GM12878 (cell line): ENCODE results near the gene DNASE1L3. TPM values are rescaled to one million over a fixed set of nuclear protein-coding genes. Genes with fewer than 3 reads are reported as not detected.

Experiments
- ATAC-seq: fragments of 200-7000 bp; cut with Tn5 transposase; 3 replicates; pipeline ENCODE4 v1.9.1; 2020; ENCODE audit warnings: mild to moderate bottlenecking, moderate library complexity
- BruUV-seq: library from RNA; stranded (reverse); fragments of 400-500 nt; replicated peaks from 2 replicates; lab custom pipeline; 2021; lab: Mats Ljungman, UMichigan
- CTCF ChIA-PET: fragments of 300-600 bp; sonication (Branson Sonifier 250); formaldehyde crosslinking; extraction: SDS; loops from one replicate; lab custom pipeline; 2021; ENCODE audit warnings: inconsistent platforms; lab: Yijun Ruan, JAX
- POLR2A ChIA-PET: fragments of 350-600 bp; formaldehyde crosslinking; extraction: SDS; loops from one replicate; lab custom pipeline; 2021; ENCODE audit warnings: inconsistent platforms; lab: Charles Lee
- RAD21 ChIA-PET: fragments of 300-600 bp; sonication (Branson Sonifier 250); formaldehyde crosslinking; loops from one replicate; lab custom pipeline; 2023; ENCODE audit warnings: antibody characterized with exemption; ENCODE audit not compliant: unreplicated experiment; lab: Charles Lee
- SMC1A ChIA-PET: fragments of 300-600 bp; sonication (Branson Sonifier 250); formaldehyde crosslinking; loops from one replicate; lab custom pipeline; 2023; ENCODE audit not compliant: unreplicated experiment, uncharacterized antibody; lab: Charles Lee
- DNase-seq: peaks from one replicate; pipeline ENCODE4 v3.0.0-alpha.2; 2011; ENCODE audit warnings: low read depth, low spot score
- FAIRE-seq: peaks from 3 replicates; lab custom pipeline; 2011; peaks lifted over from hg19 to GRCh38; lab: Jason Lieb, UNC
- H2AFZ ChIP-seq: 2 replicates; pipeline ENCODE4 v1.6.0; 2011; ENCODE audit warnings: low read depth, low read length, control low read depth; ENCODE audit not compliant: control insufficient read depth
- H3K27ac ChIP-seq: 2 replicates; pipeline ENCODE4 v1.5.1; 2011; ENCODE audit warnings: control low read depth; ENCODE audit not compliant: control insufficient read depth, insufficient read depth
- H3K27me3 ChIP-seq, 2 experiments: replicated peaks in 1 of 2; 2 replicates each; pipeline versions ENCODE4 v1.6.0 to v1.6.1; 2011; ENCODE audit warnings: low read length in 1 of 2; ENCODE audit not compliant: control insufficient read depth in 2 of 2, insufficient read depth in 2 of 2
- H3K36me3 ChIP-seq, 2 experiments: 2 replicates each; pipeline ENCODE4 v1.5.1; 2011; ENCODE audit warnings: low read length in 1 of 2; ENCODE audit not compliant: control insufficient read depth in 2 of 2, insufficient read depth in 2 of 2
- H3K4me1 ChIP-seq: 2 replicates; pipeline ENCODE4 v1.6.1; 2011; ENCODE audit warnings: mild to moderate bottlenecking, low read length, moderate library complexity, mixed read lengths; ENCODE audit not compliant: control insufficient read depth, insufficient read depth
- H3K4me2 ChIP-seq: 2 replicates; pipeline ENCODE4 v1.6.0; 2011; ENCODE audit warnings: control low read depth; ENCODE audit not compliant: control insufficient read depth, insufficient read depth
- H3K4me3 ChIP-seq: fragments of 200-600 bp; sonication (generic); 2 replicates; pipeline ENCODE4 v1.5.1; 2016
- H3K79me2 ChIP-seq: 2 replicates; pipeline ENCODE4 v1.6.0; 2011; ENCODE audit warnings: low read length; ENCODE audit not compliant: control insufficient read depth, insufficient read depth
- H3K9ac ChIP-seq: 2 replicates; pipeline ENCODE4 v1.8.0; 2011; ENCODE audit warnings: low read length, control low read depth, mixed read lengths; ENCODE audit not compliant: control insufficient read depth, insufficient read depth
- H3K9me3 ChIP-seq: replicated peaks from 3 replicates; pipeline ENCODE4 v1.5.1; 2011; ENCODE audit warnings: mild to moderate bottlenecking, low read length; ENCODE audit not compliant: control insufficient read depth, insufficient read depth
- H4K20me1 ChIP-seq: 2 replicates; pipeline ENCODE4 v1.6.0; 2011; ENCODE audit not compliant: control insufficient read depth, insufficient read depth
- CHD1 ChIP-seq: IDR thresholded peaks from 2 replicates; pipeline ENCODE4 v1.6.1; 2012; ENCODE audit warnings: low read depth, low read length, improper control_type of control experiment
- FOS ChIP-seq: IDR thresholded peaks from 3 replicates; pipeline ENCODE4 v1.6.1; 2011; ENCODE audit warnings: borderline replicate concordance; ENCODE audit not compliant: insufficient read length; ENCODE audit errors: extremely low read depth
- NFIC ChIP-seq: IDR thresholded peaks from 2 replicates; pipeline ENCODE4 v1.6.1; 2012; ENCODE audit warnings: low read depth, mild to moderate bottlenecking, inconsistent platforms, low read length, moderate library complexity
- NR2F1 ChIP-seq: fragments of 450-650 bp; conservative IDR thresholded peaks from 2 replicates; pipeline ENCODE4 v1.6.1; 2017; ENCODE audit warnings: mild to moderate bottlenecking
- PAX5 ChIP-seq: IDR thresholded peaks from 2 replicates; pipeline ENCODE4 v1.6.1; 2011; ENCODE audit warnings: low read depth, low read length, borderline replicate concordance
- PAX8 ChIP-seq: fragments of 450-650 bp; IDR thresholded peaks from 2 replicates; pipeline ENCODE4 v1.6.1; 2017; ENCODE audit warnings: mild to moderate bottlenecking, moderate library complexity
- PKNOX1 ChIP-seq: fragments of 450-650 bp; IDR thresholded peaks from 2 replicates; pipeline ENCODE4 v1.6.1; 2016; ENCODE audit warnings: mild to moderate bottlenecking
- YBX1 ChIP-seq: fragments of 450-650 bp; IDR thresholded peaks from 2 replicates; pipeline ENCODE4 v1.6.1; 2016; ENCODE audit warnings: antibody characterized with exemption
- ZBTB33 ChIP-seq: fragments of 450-650 bp; IDR thresholded peaks from 2 replicates; pipeline ENCODE4 v1.6.1; 2017; ENCODE audit warnings: mild to moderate bottlenecking
- ZBTB40 ChIP-seq: fragments of 450-650 bp; IDR thresholded peaks from 2 replicates; pipeline ENCODE4 v1.6.1; 2016; ENCODE audit warnings: mild to moderate bottlenecking, moderate library complexity, borderline replicate concordance
- ZZZ3 ChIP-seq: IDR thresholded peaks from 2 replicates; pipeline ENCODE4 v1.6.1; 2011; ENCODE audit warnings: low read depth; ENCODE audit not compliant: control insufficient read depth, insufficient read length
- WGBS: methylation state at CpG from one replicate; pipeline ENCODE4 v1.1.6; 2016; ENCODE audit warnings: low lambda C conversion rate; ENCODE audit not compliant: insufficient replicate concordance, insufficient coverage; ENCODE audit errors: missing lambda C conversion rate; 5-methylcytosine and 5-hydroxymethylcytosine counted together
- in situ Hi-C: fragments of 300-500 bp; cut with MboI; formaldehyde crosslinking; loops from 9 replicates; pipeline ENCODE4 v1.14.3; 2018; ENCODE audit warnings: mixed read lengths
- intact Hi-C: fragments of 100-400 bp; cut with micrococcal nuclease; formaldehyde crosslinking; loops from one replicate; pipeline ENCODE4 v1.14.2; 2022; ENCODE audit not compliant: unreplicated experiment
- polyA plus RNA-seq, 11 experiments: library from polyadenylated mRNA; depleted of rRNA in 4 of 11; unstranded in 6 of 11; stranded (reverse) in 5 of 11; fragments of >200 nt; fragmentation: Nextera tagmentation in 4 of 11; fragmentation: Illumina TruSeq in 1 of 11; extraction: Ambion mirVana in 4 of 11; extraction: Trizol in 1 of 11; gene quantifications; 1 replicate in 1 of 11; 2 replicates in 10 of 11; pipeline versions ENCODE4 v1.2.1 to v1.2.3, GENCODE V29; 2011 to 2016; ENCODE audit warnings: inconsistent platforms in 2 of 11, missing spikeins in 2 of 11, low read depth in 1 of 11
- total RNA-seq, 4 experiments: library from RNA; depleted of rRNA in 3 of 4; stranded (reverse); fragments of >200 nt in 3 of 4; fragmentation: Illumina TruSeq in 1 of 4; extraction: Trizol in 1 of 4; gene quantifications; 2 replicates each; pipeline versions ENCODE4 v1.2.1 to v1.2.3, GENCODE V29; 2013 to 2021
- TF ChIP-seq, protein P1 (sequence below): fragments of 450-650 bp; IDR thresholded peaks from 2 replicates; pipeline ENCODE4 v1.6.1; 2017; ENCODE audit warnings: antibody characterized with exemption, mild to moderate bottlenecking, moderate library complexity
- TF ChIP-seq, protein P2 (sequence below): IDR thresholded peaks from 2 replicates; pipeline ENCODE4 v1.6.1; 2012; ENCODE audit warnings: low read depth, low read length, improper control_type of control experiment

DNASE1L3 gene
- total and polyA plus RNA-seq, 10 of the 15 experiments (the other 5 are each of a cell fraction or from before 2014, with no cell fraction given): 3.2 to 72.1 (median 6.3) TPM

DNA sequence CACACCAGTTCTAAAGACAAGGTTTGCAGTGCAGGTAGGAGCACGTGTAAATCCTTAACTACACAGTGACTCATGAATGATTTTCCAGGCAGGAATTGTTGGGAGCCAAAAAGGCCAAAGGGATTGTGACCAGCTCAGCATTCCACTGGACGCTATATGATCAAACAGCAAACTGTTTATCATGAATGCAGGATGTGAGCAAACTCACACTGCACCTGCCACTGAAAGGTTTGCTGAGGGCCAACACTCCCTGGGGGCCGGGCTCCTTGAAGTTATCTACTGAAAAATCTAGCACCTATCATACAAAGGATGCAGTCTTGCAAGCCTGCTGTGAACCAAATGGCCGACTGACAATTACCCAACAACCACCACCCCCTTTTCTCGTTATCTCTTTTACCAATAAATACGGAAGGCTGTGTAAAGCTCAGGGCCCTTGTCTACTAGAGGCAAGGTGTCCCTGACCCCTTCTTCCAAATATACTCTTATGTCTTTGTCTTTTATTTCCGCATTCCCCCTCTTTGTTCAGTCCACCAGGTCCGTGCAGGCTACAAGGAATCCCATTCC lies 11.5 kb upstream of the DNASE1L3 start:
- WGBS: 62% methylated on average over 8 of the region's 8 CpGs
- ChIA-PET SMC1A (interaction anchor here (0.9 to 4.5 kb wide), 4 partner anchors 11 to 36 kb away, joined by 3 to 31 read pairs (median 8); no protein-coding TSS in a partner anchor), POLR2A (interaction anchor here (1.4 to 1.7 kb wide), 3 partner anchors 8 to 26 kb away, joined by 4 to 6 read pairs (median 6); partner anchors contain the start of gene ABHD6), CTCF (interaction anchor here (1.2 to 4.8 kb wide), 6 partner anchors 8 to 84 kb away, joined by 3 to 27 read pairs (median 6); partner anchors contain the start of genes HTD2 and RPP14), RAD21 (interaction anchor here (1.0 to 1.4 kb wide), 3 partner anchors 9 to 78 kb away, joined by 4 read pairs; no protein-coding TSS in a partner anchor)
- no peaks in the 10 kb centered on the region for H3K36me3 ChIP-seq
- FAIRE-seq: no peak
- H3K4me1 ChIP-seq: peaks cover 21% of the 10 kb centered on the region
- H3K9me3 ChIP-seq: no peaks in the 10 kb centered on the region; the same call in none of the 3 replicates
- no peak for ATAC-seq
- no peak overlapping the region for H2AFZ ChIP-seq
- no peak overlapping the region for H3K4me2 ChIP-seq
- in situ Hi-C loops (loop anchor here (5.0 to 25.0 kb wide), 2 partner anchors 35 to 1165 kb away; no protein-coding TSS in a partner anchor), intact Hi-C loops (no loop called here)
- no peaks in the 10 kb centered on the region for H3K79me2 ChIP-seq
- H3K27ac ChIP-seq: no peak overlapping the region
- H4K20me1 ChIP-seq: no peaks in the 10 kb centered on the region
- H3K4me3 ChIP-seq: no peak overlapping the region
- DNase-seq: no peak
- no peaks in the 10 kb centered on the region for H3K27me3 ChIP-seq
- BruUV-seq: no TSS peak
- no peak overlapping the region for H3K9ac ChIP-seq
- TF ChIP-seq CHD1 (no peak), ZZZ3 (no peak), PAX8 (no peak), FOS (no peak), NFIC (no peak), ZBTB33 (no peak), PKNOX1 (no peak), NR2F1 (no peak), PAX5 (no peak), YBX1 (no peak), ZBTB40 (no peak)
- TF ChIP-seq, protein P1, sequence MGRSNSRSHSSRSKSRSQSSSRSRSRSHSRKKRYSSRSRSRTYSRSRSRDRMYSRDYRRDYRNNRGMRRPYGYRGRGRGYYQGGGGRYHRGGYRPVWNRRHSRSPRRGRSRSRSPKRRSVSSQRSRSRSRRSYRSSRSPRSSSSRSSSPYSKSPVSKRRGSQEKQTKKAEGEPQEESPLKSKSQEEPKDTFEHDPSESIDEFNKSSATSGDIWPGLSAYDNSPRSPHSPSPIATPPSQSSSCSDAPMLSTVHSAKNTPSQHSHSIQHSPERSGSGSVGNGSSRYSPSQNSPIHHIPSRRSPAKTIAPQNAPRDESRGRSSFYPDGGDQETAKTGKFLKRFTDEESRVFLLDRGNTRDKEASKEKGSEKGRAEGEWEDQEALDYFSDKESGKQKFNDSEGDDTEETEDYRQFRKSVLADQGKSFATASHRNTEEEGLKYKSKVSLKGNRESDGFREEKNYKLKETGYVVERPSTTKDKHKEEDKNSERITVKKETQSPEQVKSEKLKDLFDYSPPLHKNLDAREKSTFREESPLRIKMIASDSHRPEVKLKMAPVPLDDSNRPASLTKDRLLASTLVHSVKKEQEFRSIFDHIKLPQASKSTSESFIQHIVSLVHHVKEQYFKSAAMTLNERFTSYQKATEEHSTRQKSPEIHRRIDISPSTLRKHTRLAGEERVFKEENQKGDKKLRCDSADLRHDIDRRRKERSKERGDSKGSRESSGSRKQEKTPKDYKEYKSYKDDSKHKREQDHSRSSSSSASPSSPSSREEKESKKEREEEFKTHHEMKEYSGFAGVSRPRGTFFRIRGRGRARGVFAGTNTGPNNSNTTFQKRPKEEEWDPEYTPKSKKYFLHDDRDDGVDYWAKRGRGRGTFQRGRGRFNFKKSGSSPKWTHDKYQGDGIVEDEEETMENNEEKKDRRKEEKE: no peak
- TF ChIP-seq, protein P2, sequence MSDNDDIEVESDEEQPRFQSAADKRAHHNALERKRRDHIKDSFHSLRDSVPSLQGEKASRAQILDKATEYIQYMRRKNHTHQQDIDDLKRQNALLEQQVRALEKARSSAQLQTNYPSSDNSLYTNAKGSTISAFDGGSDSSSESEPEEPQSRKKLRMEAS: no peak
